ENCODE data around the gene COL18A1.

- no peak for TF ChIP-seq CTCF (optimal IDR thresholded peaks at IDR 0.05 in 1 of 3, IDR thresholded peaks at IDR 0.05 in 1 of 3, conservative IDR thresholded peaks at IDR 0.05 in 1 of 3; ENCODE audit: extremely low read depth in 1 of 3, insufficient read depth in 2 of 3, low read length in 3 of 3)
- TF ChIP-seq EZH2 (IDR thresholded peaks at IDR 0.05; ENCODE audit: low read length), result no peak
These were observed 90.1 kb downstream of the COL18A1 start for GRCh38 chr21:45494851-45495680.

All from keratinocyte (primary cell).